K562 (cell line): ENCODE data around the gene ERO1B. TPM values are rescaled to one million over a fixed set of nuclear protein-coding genes. Genes with fewer than 3 reads are reported as not detected.

Source experiments
- ATAC-seq: fragments of 200-7000 bp; cut with Tn5 transposase; 3 replicates; pipeline ENCODE4 v1.9.1; 2020; ENCODE audit warnings: moderate library complexity
- BruUV-seq: library from RNA; stranded (reverse); fragments of 400-500 nt; replicated peaks from 2 replicates; lab custom pipeline; 2021; lab: Mats Ljungman, UMichigan
- CTCF ChIA-PET: fragments of 300-600 bp; formaldehyde crosslinking; extraction: SDS; loops from one replicate; lab custom pipeline; 2021; ENCODE audit warnings: low intra/inter-chr PET ratio; lab: Yijun Ruan, JAX
- POLR2A ChIA-PET: fragments of 300-600, 350-650 bp; sonication (Branson Sonifier 250); formaldehyde crosslinking; extraction: SDS; loops from one replicate; lab custom pipeline; 2021; ENCODE audit warnings: antibody characterized with exemption, inconsistent platforms; lab: Yijun Ruan, JAX
- DNase-seq, 4 experiments: peaks; one replicate each; pipeline versions ENCODE4 v3.0.0 to v3.0.0-alpha.2; 2011 to 2018; ENCODE audit warnings: low spot score in 3 of 4, mixed read lengths in 3 of 4; ENCODE audit errors: extremely low read depth in 1 of 4
- FAIRE-seq: peaks from 2 replicates; lab custom pipeline; 2011; peaks lifted over from hg19 to GRCh38; lab: Jason Lieb, UNC
- H2AFZ ChIP-seq: 2 replicates; pipeline ENCODE4 v1.6.0; 2011; ENCODE audit warnings: low read depth, low read length, control low read depth, inconsistent platforms
- H3K27ac ChIP-seq: fragments of 200-600 bp; 3 replicates; pipeline ENCODE4 v1.8.0; 2011; ENCODE audit warnings: low read depth, mild to moderate bottlenecking, control low read depth, inconsistent platforms, low read length, moderate library complexity, mixed read lengths; ENCODE audit errors: extremely low read depth
- H3K27me3 ChIP-seq, 2 experiments: fragments of 300-600 bp in 1 of 2; 2 replicates in 1 of 2; 3 replicates in 1 of 2; pipeline versions ENCODE4 v1.6.0 to v1.8.0; 2011; ENCODE audit warnings: inconsistent platforms in 2 of 2, low read length in 2 of 2, mild to moderate bottlenecking in 1 of 2, mixed read lengths in 1 of 2, moderate library complexity in 1 of 2; ENCODE audit not compliant: control insufficient read depth in 2 of 2, insufficient read depth in 2 of 2
- H3K36me3 ChIP-seq: fragments of 300-600 bp; 3 replicates; pipeline ENCODE4 v1.8.0; 2011; ENCODE audit warnings: mild to moderate bottlenecking, low read length, inconsistent platforms; ENCODE audit not compliant: control insufficient read depth, insufficient read depth
- H3K4me1 ChIP-seq, 2 experiments: fragments of 200-600 bp in 1 of 2; replicated peaks in 1 of 2; 2 replicates in 1 of 2; 3 replicates in 1 of 2; pipeline versions ENCODE4 v1.5.1 to v1.8.0; 2011; ENCODE audit warnings: inconsistent platforms in 2 of 2, low read length in 2 of 2, mild to moderate bottlenecking in 1 of 2, mixed read lengths in 1 of 2, moderate library complexity in 1 of 2; ENCODE audit not compliant: control insufficient read depth in 2 of 2, insufficient read depth in 2 of 2
- H3K4me2 ChIP-seq: 2 replicates; pipeline ENCODE4 v1.6.1; 2011; ENCODE audit warnings: low read length, control low read depth, inconsistent platforms, mixed read lengths; ENCODE audit not compliant: insufficient read depth
- H3K4me3 ChIP-seq: fragments of 200-600 bp; sonication (generic), shearing (Covaris generic); 2 replicates; pipeline ENCODE4 v1.5.1; 2016; ENCODE audit warnings: control low read depth, inconsistent platforms
- H3K79me2 ChIP-seq: fragments of 200-600 bp; 3 replicates; pipeline ENCODE4 v1.8.0; 2011; ENCODE audit warnings: low read length, inconsistent platforms; ENCODE audit not compliant: control insufficient read depth, insufficient read depth
- H3K9ac ChIP-seq, 2 experiments: 2 replicates each; pipeline versions ENCODE4 v1.6.0 to v1.6.1; 2011; ENCODE audit warnings: low read depth in 2 of 2, low read length in 2 of 2, control low read depth in 1 of 2, inconsistent platforms in 1 of 2, mild to moderate bottlenecking in 1 of 2, mixed read lengths in 1 of 2; ENCODE audit not compliant: insufficient read depth in 1 of 2
- H3K9me1 ChIP-seq: one replicate; pipeline ENCODE4 v1.6.0; 2011; ENCODE audit warnings: inconsistent platforms, mild to moderate bottlenecking, low read length, moderate library complexity; ENCODE audit not compliant: control insufficient read depth, insufficient read depth
- H3K9me3 ChIP-seq: replicated peaks from 2 replicates; pipeline ENCODE4 v1.5.1; 2011; ENCODE audit warnings: low read depth, low read length, inconsistent platforms; ENCODE audit not compliant: control insufficient read depth, insufficient read depth
- H4K20me1 ChIP-seq: replicated peaks from 2 replicates; pipeline ENCODE4 v1.6.1; 2011; ENCODE audit warnings: low read length, inconsistent platforms, mixed read lengths; ENCODE audit not compliant: control insufficient read depth, insufficient read depth
- E2F6 ChIP-seq, 2 experiments: IDR thresholded peaks; 2 replicates each; pipeline ENCODE4 v1.6.1; 2011; ENCODE audit warnings: borderline replicate concordance in 1 of 2, control low read depth in 1 of 2, low read depth in 1 of 2, low read length in 1 of 2, mild to moderate bottlenecking in 1 of 2, mixed read lengths in 1 of 2, moderate library complexity in 1 of 2; ENCODE audit not compliant: insufficient read depth in 1 of 2, insufficient read length in 1 of 2, poor library complexity in 1 of 2, severe bottlenecking in 1 of 2; ENCODE audit errors: extremely low read depth in 1 of 2
- FOXO4 ChIP-seq: fragments of 450-650 bp; formaldehyde crosslinking; IDR thresholded peaks from 2 replicates; pipeline ENCODE4 v1.4.0; 2020; ENCODE audit warnings: mild to moderate bottlenecking, moderate library complexity
- MYBL2 ChIP-seq, 2 experiments: fragments of 450-650 bp in 1 of 2; sonication (generic) in 1 of 2; formaldehyde crosslinking in 1 of 2; IDR thresholded peaks; 2 replicates each; pipeline versions ENCODE4 v1.6.1 to v1.8.1; 2017 to 2022; ENCODE audit warnings: borderline replicate concordance in 1 of 2, inconsistent platforms in 1 of 2, low read depth in 1 of 2, mild to moderate bottlenecking in 1 of 2, missing genetic modification reagents in 1 of 2, moderate library complexity in 1 of 2
- WGBS: fragments of 100-300 bp; shearing (Covaris generic); methylation state at CpG from one replicate; pipeline ENCODE4 v1.1.6; 2016; ENCODE audit warnings: low coverage, mixed read lengths; ENCODE audit not compliant: insufficient coverage; ENCODE audit errors: missing lambda C conversion rate; 5-methylcytosine and 5-hydroxymethylcytosine counted together
- in situ Hi-C: fragments of 300-500 bp; cut with MboI; formaldehyde crosslinking; loops from 4 replicates; pipeline ENCODE4 v1.15.0; 2018; ENCODE audit warnings: inconsistent platforms, mixed read lengths
- intact Hi-C: fragments of 100-400 bp; cut with micrococcal nuclease; formaldehyde crosslinking; loops from 2 replicates; pipeline ENCODE4 v1.14.2; 2022
- polyA plus RNA-seq, 8 experiments: library from polyadenylated mRNA; depleted of rRNA in 4 of 8; stranded (reverse) in 5 of 8; unstranded in 3 of 8; fragments of >200 nt; fragmentation: Nextera tagmentation in 2 of 8; fragmentation: Illumina TruSeq in 1 of 8; extraction: Ambion mirVana in 2 of 8; extraction: Trizol in 1 of 8; gene quantifications; 2 replicates each; pipeline versions ENCODE4 v1.2.1 to v1.2.3, GENCODE V29; 2011 to 2014; ENCODE audit warnings: inconsistent platforms in 1 of 8, missing spikeins in 1 of 8
- total RNA-seq, 7 experiments: library from RNA; depleted of rRNA in 6 of 7; stranded (reverse); fragments of >200 nt in 6 of 7; fragmentation: Illumina TruSeq in 2 of 7; extraction: Trizol in 2 of 7; gene quantifications; 2 replicates each; pipeline versions ENCODE4 v1.2.1 to v1.2.3, GENCODE V29; 2011 to 2021; ENCODE audit warnings: low replicate concordance in 1 of 7

Gene ERO1B
- total and polyA plus RNA-seq, 9 of the 15 experiments (the other 6 are each of a cell fraction or from before 2014, with no cell fraction given) = 0.59 to 6.4 (median 4.2) TPM

GRCh38 chr1:236239092-236239585, 42.6 kb downstream of the ERO1B start (continued):
- TF ChIP-seq E2F6 (IDR thresholded peaks at IDR 0.05; ENCODE audit: borderline replicate concordance in 1 of 2, extremely low read depth in 1 of 2, insufficient read depth in 1 of 2, insufficient read length in 1 of 2, low read depth in 1 of 2, low read length in 1 of 2, poor library complexity in 1 of 2, severe bottlenecking in 1 of 2) = no peak
- TF ChIP-seq FOXO4 = no peak

GRCh38 chr1:236235116-236235515, 46.6 kb downstream of the ERO1B start:
- no TSS peak for BruUV-seq

More at GRCh38 chr1:236235116-236235515, 46.6 kb downstream of the ERO1B start:
- Histone ChIP-seq H3K4me2 (no peak overlapping the region), H4K20me1 (no peaks in the 10 kb centered on the region), H3K4me1 (no peaks in the 10 kb centered on the region; a peak in 2 of 5 replicates), H3K79me2 (no peaks in the 10 kb centered on the region), H3K9ac (no peak overlapping the region), H3K9me3 (no peaks in the 10 kb centered on the region), H3K27ac (no peak overlapping the region), H3K9me1 (no peaks in the 10 kb centered on the region), H3K36me3 (0 out of 3 replicates have a peak, but pooled peaks cover 2% of the 10 kb centered on the region), H3K4me3 (no peak overlapping the region), H3K27me3 (no peaks in the 10 kb centered on the region), H2AFZ (no peak overlapping the region)
- DNase-seq = no peak
- intact Hi-C loops = no loop called here
- WGBS = 79% methylated on average over 3 of the region's 3 CpGs
- TF ChIP-seq MYBL2 (IDR thresholded peaks at IDR 0.05; ENCODE audit: low read depth) (no peak), MYBL2 (CRISPR knock-in tag; IDR thresholded peaks at IDR 0.05; ENCODE audit: borderline replicate concordance) (no peak)
- no peak; the same call in 1 of the 3 replicates for ATAC-seq
- in situ Hi-C loops = no loop called here
- POLR2A ChIA-PET = no interaction called here
- CTCF ChIA-PET = no interaction called here
- no peak for FAIRE-seq
